Activated naive CD4-positive, alpha-beta T cell treated with anti-CD3 and anti-CD28 coated beads, Interleukin-2, amount 50 U/mL, for 16 hours (primary cell): ENCODE data around the gene ATP1A2.

ENCODE experiments used
- DNase-seq: peaks from one replicate; pipeline ENCODE4 v3.0.0-alpha.2; 2020

Gene ATP1A2

GRCh38 chr1:160186729-160187128 is 71.2 kb downstream of the ATP1A2 start:
- no peak for DNase-seq

- no peak for DNase-seq
These were observed 71.8 kb downstream of the ATP1A2 start for GRCh38 chr1:160187407-160187806.

DNA sequence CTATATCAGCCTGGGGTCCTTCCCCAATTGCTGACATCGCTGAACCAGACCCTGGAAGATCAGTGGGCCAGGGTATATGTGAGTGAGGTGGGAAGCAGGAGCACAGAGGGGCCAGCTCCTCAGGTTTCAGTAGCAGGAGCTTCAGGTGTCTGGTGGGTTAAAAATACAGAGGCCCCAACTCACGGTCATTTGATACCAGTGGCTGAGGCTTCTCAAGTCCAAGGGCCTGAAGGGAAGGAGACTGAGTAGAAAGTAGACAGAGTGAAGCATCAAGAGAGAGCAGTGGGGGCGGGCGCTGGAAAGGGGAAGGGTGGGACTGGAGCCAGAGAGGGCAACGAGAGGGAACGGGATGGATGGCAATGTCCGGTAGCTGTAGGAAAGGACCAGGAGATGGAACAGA is 72.8 kb downstream of the ATP1A2 start:
- DNase-seq: no peak

- no peak for DNase-seq
These were observed 74.4 kb downstream of the ATP1A2 start, which contains the start of gene CASQ1 for GRCh38 chr1:160189649-160190625. Gene CASQ1, plus strand, starts transcription at chr1:160190575. Its CDS starts 177 bp downstream, at chr1:160190752.

GRCh38 chr1:160191756-160192155 is 76.2 kb downstream of the ATP1A2 start:
- no peak for DNase-seq

- DNase-seq: no peak
These were observed 76.7 kb downstream of the ATP1A2 start for GRCh38 chr1:160192234-160192633.
